Suprapubic skin (tissue), 4 donors: ENCODE data around the gene GOLGA8S. TPM values are rescaled to one million over a fixed set of nuclear protein-coding genes. Genes with fewer than 3 reads are reported as not detected.
A peak's percentile ranks its signal among the peaks of the same experiment; 100 is the strongest.
"Not testable (repeated sequence)": the region's sequence is repeated elsewhere in the genome, so short reads cannot be mapped to it uniquely, and the experiment has no call there.

Source experiments
- DNase-seq, 2 donors: peaks; one replicate each; pipeline ENCODE4 v3.0.0-alpha.2; 2019; ENCODE audit warnings: low spot score in 2 of 2
- H3K27ac ChIP-seq: fragments of 200-600 bp; sonication (generic); one replicate; pipeline ENCODE4 v1.5.1; 2019
- H3K27me3 ChIP-seq: fragments of 200-600 bp; sonication (generic); one replicate; pipeline ENCODE4 v1.5.1; 2019
- H3K36me3 ChIP-seq: fragments of 200-600 bp; sonication (generic); one replicate; pipeline ENCODE4 v1.5.1; 2019
- H3K4me1 ChIP-seq: fragments of 200-600 bp; sonication (generic); one replicate; pipeline ENCODE4 v1.5.1; 2019
- H3K4me3 ChIP-seq: fragments of 200-600 bp; sonication (generic); one replicate; pipeline ENCODE4 v1.5.1; 2019; ENCODE audit warnings: mild to moderate bottlenecking
- H3K9me3 ChIP-seq: fragments of 200-600 bp; sonication (generic); one replicate; pipeline ENCODE4 v1.5.1; 2019
- CTCF ChIP-seq, 2 donors: fragments of 200-600 bp in 1 of 2; fragments of 450-650 bp in 1 of 2; sonication (generic) in 1 of 2; IDR thresholded peaks; one replicate each; pipeline ENCODE4 v1.5.1; 2016 to 2019; ENCODE audit warnings: antibody characterized with exemption in 2 of 2, mild to moderate bottlenecking in 1 of 2, moderate library complexity in 1 of 2
- EP300 ChIP-seq: sonication (generic); formaldehyde crosslinking; IDR thresholded peaks from one replicate; pipeline ENCODE4 v1.6.1; 2017; ENCODE audit warnings: antibody characterized with exemption
- POLR2A ChIP-seq, 2 donors: fragments of 450-650 bp; IDR thresholded peaks; one replicate each; pipeline ENCODE4 v1.6.1; 2017; ENCODE audit warnings: antibody characterized with exemption in 2 of 2, mild to moderate bottlenecking in 2 of 2, moderate library complexity in 2 of 2
- POLR2AphosphoS5 ChIP-seq, 3 donors: sonication (generic); formaldehyde crosslinking; IDR thresholded peaks; one replicate each; pipeline ENCODE4 v1.6.1; 2017; ENCODE audit warnings: antibody characterized with exemption in 3 of 3
- WGBS: methylation state at CpG from one replicate; pipeline ENCODE4 v1.1.5; 2018; 5-methylcytosine and 5-hydroxymethylcytosine counted together
- total RNA-seq, 4 donors: library from RNA; depleted of rRNA; stranded (reverse); fragments of >200 nt; gene quantifications; one replicate each; pipeline ENCODE4 v1.1.0, GENCODE V29; 2016

Gene GOLGA8S
- not detected for total RNA-seq

- not testable (repeated sequence) for DNase-seq, H3K27ac ChIP-seq, H3K4me3 ChIP-seq, H3K27me3 ChIP-seq, H3K9me3 ChIP-seq, H3K4me1 ChIP-seq, H3K36me3 ChIP-seq
- WGBS = no CpG with 5 or more reads among the region's 8 CpGs
Observed at GRCh38 chr15:23354448-23354847, at the start of gene GOLGA8S. Gene GOLGA8S (plus strand): TSS chr15:23354748. CDS start chr15:23354810, 62 bp downstream.

- Histone ChIP-seq H3K36me3 (peaks cover 21% of the 10 kb centered on the region), H3K4me3 (peak overlapping the region; percentile 51), H3K4me1 (peaks cover 14% of the 10 kb centered on the region)
- H3K27me3 ChIP-seq, H3K27ac ChIP-seq, DNase-seq, H3K9me3 ChIP-seq: not testable (repeated sequence)
- 56% methylated on average over 4 of the region's 4 CpGs for WGBS
Observed at GRCh38 chr15:23304805-23305204, 49.7 kb upstream of the GOLGA8S start.

- WGBS = 96% methylated on average over 7 of the region's 7 CpGs
- not testable (repeated sequence) for H3K4me3 ChIP-seq, H3K27me3 ChIP-seq, H3K9me3 ChIP-seq, DNase-seq, H3K27ac ChIP-seq
- Histone ChIP-seq H3K36me3 (peaks cover 32% of the 10 kb centered on the region), H3K4me1 (peaks cover 14% of the 10 kb centered on the region)
Observed at GRCh38 chr15:23305921-23306320, 48.6 kb upstream of the GOLGA8S start.

- H3K9me3 ChIP-seq, DNase-seq: not testable (repeated sequence)
- 86% methylated on average over 11 of the region's 13 CpGs for WGBS
Observed at GRCh38 chr15:23311233-23311632, 43.3 kb upstream of the GOLGA8S start.

GRCh38 chr15:23334096-23334495 is 20.5 kb upstream of the GOLGA8S start, which contains the start of gene GOLGA6L26:
Gene GOLGA6L26 (minus strand): TSS chr15:23334196. CDS start chr15:23334135, 61 bp downstream.
- H3K4me1 ChIP-seq, H3K4me3 ChIP-seq, H3K36me3 ChIP-seq, DNase-seq, H3K9me3 ChIP-seq, H3K27me3 ChIP-seq, H3K27ac ChIP-seq: not testable (repeated sequence)
- WGBS = no CpG with 5 or more reads among the region's 7 CpGs

More at GRCh38 chr15:23311233-23311632, 43.3 kb upstream of the GOLGA8S start:
- peaks cover 40% of the 10 kb centered on the region for H3K36me3 ChIP-seq
- not testable (repeated sequence) for H3K4me3 ChIP-seq, H3K27ac ChIP-seq, H3K4me1 ChIP-seq, H3K27me3 ChIP-seq

- not testable (repeated sequence) for H3K36me3 ChIP-seq, H3K9me3 ChIP-seq, DNase-seq, H3K27ac ChIP-seq, H3K4me3 ChIP-seq, H3K27me3 ChIP-seq, H3K4me1 ChIP-seq
- no CpG with 5 or more reads among the region's 5 CpGs for WGBS
Observed at GRCh38 chr15:23362622-23363021, 8.1 kb downstream of the GOLGA8S start.

- H3K27me3 ChIP-seq, H3K36me3 ChIP-seq, H3K9me3 ChIP-seq, H3K4me1 ChIP-seq, H3K27ac ChIP-seq, DNase-seq, H3K4me3 ChIP-seq: not testable (repeated sequence)
- WGBS = 83% methylated on average over 3 of the region's 9 CpGs
Observed at GRCh38 chr15:23364261-23364660, 9.7 kb downstream of the GOLGA8S start.

GRCh38 chr15:23370578-23370977 is 16.0 kb downstream of the GOLGA8S start:
- no peak for DNase-seq
- no peaks in the 10 kb centered on the region for H3K27me3 ChIP-seq
- 55% methylated on average over 2 of the region's 2 CpGs for WGBS

GRCh38 chr15:23371134-23371533 is 16.6 kb downstream of the GOLGA8S start:
- WGBS = 73% methylated on average over 4 of the region's 4 CpGs
- H3K4me3 ChIP-seq, DNase-seq, H3K36me3 ChIP-seq, H3K4me1 ChIP-seq, H3K27me3 ChIP-seq, H3K27ac ChIP-seq, H3K9me3 ChIP-seq: not testable (repeated sequence)

More at GRCh38 chr15:23370578-23370977, 16.0 kb downstream of the GOLGA8S start:
- H3K36me3 ChIP-seq = no peaks in the 10 kb centered on the region
- H3K27ac ChIP-seq = no peak overlapping the region
- TF ChIP-seq EP300 = no peak
- TF ChIP-seq CTCF (IDR thresholded peaks at IDR 0.05) = no peak
- TF ChIP-seq POLR2A (IDR thresholded peaks at IDR 0.05) = no peak
- TF ChIP-seq POLR2AphosphoS5 (IDR thresholded peaks at IDR 0.05) = no peak
- H3K4me1 ChIP-seq = no peaks in the 10 kb centered on the region
- no peak overlapping the region for H3K4me3 ChIP-seq
- no peaks in the 10 kb centered on the region for H3K9me3 ChIP-seq

- not testable (repeated sequence) for H3K27me3 ChIP-seq, H3K9me3 ChIP-seq, H3K4me1 ChIP-seq, H3K27ac ChIP-seq, H3K36me3 ChIP-seq, DNase-seq, H3K4me3 ChIP-seq
- 77% methylated on average over 3 of the region's 3 CpGs for WGBS
Observed at GRCh38 chr15:23371868-23372267, 17.3 kb downstream of the GOLGA8S start.
